ENCODE data around the gene BTNL3. TPM values are rescaled to one million over a fixed set of nuclear protein-coding genes. Genes with fewer than 3 reads are reported as not detected.

Gene BTNL3
- total RNA-seq, 4 donors from 2014 or later, result 0.17 TPM; not detected in 3

DNA sequence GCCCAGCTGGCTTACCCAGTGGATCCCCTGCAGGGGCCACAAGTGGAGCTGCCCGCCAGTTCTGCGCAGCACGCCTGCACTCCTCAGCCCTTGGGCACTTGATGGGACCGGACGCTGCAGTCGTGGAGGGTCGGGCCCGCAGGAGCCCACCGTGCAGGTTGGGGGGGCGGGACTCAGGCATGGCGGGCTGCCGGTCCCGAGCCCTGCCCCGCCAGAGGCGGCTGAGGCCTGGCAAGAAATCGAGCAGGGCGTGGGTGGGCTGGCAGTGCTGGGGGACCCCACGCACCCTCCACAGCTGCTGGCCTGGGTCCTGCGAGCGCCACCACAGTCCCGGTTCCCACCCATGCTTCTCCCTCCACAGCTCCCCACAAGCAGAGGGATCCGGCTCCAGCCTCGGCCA is 19.2 kb upstream of the BTNL3 start:
- H3K9me3 ChIP-seq, result no peaks in the 10 kb centered on the region
- no peak overlapping the region for H3K27ac ChIP-seq
- intact Hi-C loops (cut with DNase I; ENCODE audit: low total_unique reads), result no loop called here
- H3K36me3 ChIP-seq, result no peaks in the 10 kb centered on the region
- ATAC-seq (no peak), DNase-seq (no peak)
- H3K27me3 ChIP-seq, result no peaks in the 10 kb centered on the region
- TF ChIP-seq, protein P1, sequence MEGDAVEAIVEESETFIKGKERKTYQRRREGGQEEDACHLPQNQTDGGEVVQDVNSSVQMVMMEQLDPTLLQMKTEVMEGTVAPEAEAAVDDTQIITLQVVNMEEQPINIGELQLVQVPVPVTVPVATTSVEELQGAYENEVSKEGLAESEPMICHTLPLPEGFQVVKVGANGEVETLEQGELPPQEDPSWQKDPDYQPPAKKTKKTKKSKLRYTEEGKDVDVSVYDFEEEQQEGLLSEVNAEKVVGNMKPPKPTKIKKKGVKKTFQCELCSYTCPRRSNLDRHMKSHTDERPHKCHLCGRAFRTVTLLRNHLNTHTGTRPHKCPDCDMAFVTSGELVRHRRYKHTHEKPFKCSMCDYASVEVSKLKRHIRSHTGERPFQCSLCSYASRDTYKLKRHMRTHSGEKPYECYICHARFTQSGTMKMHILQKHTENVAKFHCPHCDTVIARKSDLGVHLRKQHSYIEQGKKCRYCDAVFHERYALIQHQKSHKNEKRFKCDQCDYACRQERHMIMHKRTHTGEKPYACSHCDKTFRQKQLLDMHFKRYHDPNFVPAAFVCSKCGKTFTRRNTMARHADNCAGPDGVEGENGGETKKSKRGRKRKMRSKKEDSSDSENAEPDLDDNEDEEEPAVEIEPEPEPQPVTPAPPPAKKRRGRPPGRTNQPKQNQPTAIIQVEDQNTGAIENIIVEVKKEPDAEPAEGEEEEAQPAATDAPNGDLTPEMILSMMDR (IDR thresholded peaks at IDR 0.05 in 4 of 5, conservative IDR thresholded peaks at IDR 0.05 in 1 of 5), result no peak
- TF ChIP-seq POLR2A (IDR thresholded peaks at IDR 0.05), result no peak
- H3K4me3 ChIP-seq, result no peak overlapping the region
- no peaks in the 10 kb centered on the region for H3K4me1 ChIP-seq
- in situ Hi-C loops (cut with MboI; ENCODE audit: low sequenced_read_pairs in 4 of 4), result no loop called here

DNA sequence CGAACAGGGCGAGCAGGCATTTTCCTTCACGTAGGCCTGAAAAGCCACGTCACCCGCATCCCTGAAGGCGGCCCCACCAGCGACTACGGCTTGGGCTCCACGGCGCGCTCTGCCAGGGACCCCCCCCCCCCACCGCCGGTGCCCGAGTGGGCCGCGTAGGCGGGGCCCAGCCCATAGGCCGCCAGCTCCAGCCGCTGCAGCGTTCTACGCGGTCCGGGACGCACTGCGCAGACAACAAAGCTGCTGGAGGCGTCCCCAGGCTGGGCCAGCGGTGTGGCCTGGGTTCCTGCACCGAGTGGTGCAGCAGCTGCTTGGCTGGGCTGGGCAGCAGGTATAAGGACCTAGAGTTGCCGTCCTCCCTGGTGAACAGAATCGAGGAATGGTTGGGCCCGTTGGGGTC is 18.3 kb upstream of the BTNL3 start:
- H3K36me3 ChIP-seq, result no peaks in the 10 kb centered on the region
- H3K27me3 ChIP-seq, result no peaks in the 10 kb centered on the region
- H3K4me1 ChIP-seq, result no peaks in the 10 kb centered on the region
- H3K4me3 ChIP-seq, result no peak overlapping the region
- no peak for DNase-seq
- intact Hi-C loops (cut with DNase I; ENCODE audit: low total_unique reads) (no loop called here), in situ Hi-C loops (cut with MboI; ENCODE audit: low sequenced_read_pairs in 4 of 4) (no loop called here)
- TF ChIP-seq POLR2A (IDR thresholded peaks at IDR 0.05), result no peak
- TF ChIP-seq, protein P1 (IDR thresholded peaks at IDR 0.05 in 4 of 5, conservative IDR thresholded peaks at IDR 0.05 in 1 of 5), result no peak
- H3K27ac ChIP-seq, result no peak overlapping the region
- no peaks in the 10 kb centered on the region for H3K9me3 ChIP-seq
- no peak for ATAC-seq

DNA sequence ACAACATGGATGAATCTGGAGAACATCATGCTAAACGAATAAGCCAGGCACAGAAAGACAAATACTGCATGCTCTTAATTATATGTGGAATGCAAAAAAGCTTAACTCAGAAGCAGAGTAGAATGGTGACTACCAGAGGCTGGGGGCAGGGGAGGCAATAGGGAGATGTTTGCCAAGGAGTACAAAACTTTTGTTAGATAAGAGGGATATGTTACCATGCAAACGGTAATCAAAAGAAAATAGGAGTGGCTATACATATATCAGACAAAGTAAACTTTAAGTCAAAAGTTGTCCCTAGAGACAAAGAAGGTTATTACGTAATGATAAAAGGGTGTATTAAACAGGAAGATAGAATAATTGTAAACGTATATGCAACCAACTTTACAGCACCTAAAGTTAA is 17.8 kb upstream of the BTNL3 start:
- intact Hi-C loops (cut with DNase I; ENCODE audit: low total_unique reads), result no loop called here
- Histone ChIP-seq H3K27ac (no peak overlapping the region), H3K9me3 (no peaks in the 10 kb centered on the region), H3K4me3 (no peak overlapping the region), H3K4me1 (no peaks in the 10 kb centered on the region), H3K36me3 (no peaks in the 10 kb centered on the region), H3K27me3 (no peaks in the 10 kb centered on the region)
- DNase-seq (no peak), ATAC-seq (no peak)
- in situ Hi-C loops (cut with MboI; ENCODE audit: low sequenced_read_pairs in 4 of 4), result no loop called here
- TF ChIP-seq, protein P1 (IDR thresholded peaks at IDR 0.05 in 4 of 5, conservative IDR thresholded peaks at IDR 0.05 in 1 of 5), result no peak
- TF ChIP-seq POLR2A (IDR thresholded peaks at IDR 0.05), result no peak

DNA sequence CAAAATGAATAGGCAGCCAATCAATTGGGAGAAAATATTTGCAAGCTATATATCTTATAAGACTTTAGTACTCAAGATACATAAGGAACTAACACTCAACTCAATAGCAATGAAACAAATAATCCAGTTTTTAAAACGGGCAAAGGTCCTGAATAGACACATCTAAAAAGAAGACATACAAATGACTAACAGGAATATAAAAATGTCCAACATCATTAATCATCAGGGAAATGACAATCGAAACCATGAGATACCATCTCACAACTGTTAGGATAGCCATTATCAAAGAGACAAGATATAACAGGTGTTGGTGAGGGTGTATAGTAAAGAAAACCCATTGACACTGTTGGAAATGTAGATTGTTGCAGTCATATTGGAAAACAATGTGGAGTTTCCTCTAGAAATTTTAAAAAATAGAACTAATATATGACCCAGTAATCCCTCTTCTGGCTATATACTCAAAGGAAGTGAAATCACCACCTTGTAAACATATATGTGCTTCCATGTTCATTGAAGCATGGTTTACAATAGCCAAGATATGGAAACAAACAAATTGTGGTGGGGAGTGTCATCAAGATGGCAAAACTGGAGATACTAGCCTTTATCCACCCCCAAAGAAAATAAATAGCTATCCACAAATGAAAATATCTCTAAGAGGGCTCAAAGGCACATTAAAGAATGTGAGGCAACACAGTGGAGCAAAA is 13.9 kb upstream of the BTNL3 start:
- Histone ChIP-seq H3K4me3 (no peak overlapping the region), H3K27ac (no peak overlapping the region), H3K27me3 (no peaks in the 10 kb centered on the region), H3K36me3 (no peaks in the 10 kb centered on the region), H3K4me1 (no peaks in the 10 kb centered on the region), H3K9me3 (no peaks in the 10 kb centered on the region)
- no peak for ATAC-seq
- intact Hi-C loops (cut with DNase I; ENCODE audit: low total_unique reads), result no loop called here
- in situ Hi-C loops (cut with MboI; ENCODE audit: low sequenced_read_pairs in 4 of 4), result no loop called here
- TF ChIP-seq, protein P1 (IDR thresholded peaks at IDR 0.05 in 4 of 5, conservative IDR thresholded peaks at IDR 0.05 in 1 of 5), result no peak
- no peak for TF ChIP-seq POLR2A (IDR thresholded peaks at IDR 0.05)
- no peak for DNase-seq

DNA sequence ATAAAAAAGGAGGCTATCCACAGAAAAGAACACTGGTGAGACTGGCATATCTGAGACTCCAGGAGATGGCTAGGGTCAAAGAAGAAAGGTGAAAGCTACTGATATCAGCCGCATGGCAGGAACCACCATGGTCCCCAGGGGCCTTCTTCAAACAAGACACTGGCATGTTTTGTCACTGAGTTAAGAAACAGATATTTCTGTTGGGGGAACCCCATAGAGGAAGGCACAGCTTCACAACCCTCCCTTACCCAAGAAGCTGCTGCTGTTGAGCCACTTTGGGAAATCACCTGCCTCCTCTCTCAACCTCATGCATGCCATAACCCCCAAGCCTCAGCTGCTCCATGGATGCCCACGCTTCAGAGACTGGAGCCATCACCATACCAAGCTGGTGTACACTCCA is 13.3 kb upstream of the BTNL3 start:
- in situ Hi-C loops (cut with MboI; ENCODE audit: low sequenced_read_pairs in 4 of 4) (no loop called here), intact Hi-C loops (cut with DNase I; ENCODE audit: low total_unique reads) (no loop called here)
- no peak for DNase-seq
- Histone ChIP-seq H3K9me3 (no peaks in the 10 kb centered on the region), H3K4me1 (no peaks in the 10 kb centered on the region), H3K36me3 (no peaks in the 10 kb centered on the region), H3K4me3 (no peak overlapping the region), H3K27me3 (no peaks in the 10 kb centered on the region), H3K27ac (no peak overlapping the region)
- no peak for ATAC-seq
- TF ChIP-seq POLR2A (IDR thresholded peaks at IDR 0.05), result no peak
- TF ChIP-seq, protein P1 (IDR thresholded peaks at IDR 0.05 in 4 of 5, conservative IDR thresholded peaks at IDR 0.05 in 1 of 5), result no peak

All from gastrocnemius medialis (tissue), 4 donors.